ENCODE results near the gene TBC1D22A.
A peak's percentile ranks its signal among the peaks of the same experiment; 100 is the strongest.

Gene TBC1D22A

DNA sequence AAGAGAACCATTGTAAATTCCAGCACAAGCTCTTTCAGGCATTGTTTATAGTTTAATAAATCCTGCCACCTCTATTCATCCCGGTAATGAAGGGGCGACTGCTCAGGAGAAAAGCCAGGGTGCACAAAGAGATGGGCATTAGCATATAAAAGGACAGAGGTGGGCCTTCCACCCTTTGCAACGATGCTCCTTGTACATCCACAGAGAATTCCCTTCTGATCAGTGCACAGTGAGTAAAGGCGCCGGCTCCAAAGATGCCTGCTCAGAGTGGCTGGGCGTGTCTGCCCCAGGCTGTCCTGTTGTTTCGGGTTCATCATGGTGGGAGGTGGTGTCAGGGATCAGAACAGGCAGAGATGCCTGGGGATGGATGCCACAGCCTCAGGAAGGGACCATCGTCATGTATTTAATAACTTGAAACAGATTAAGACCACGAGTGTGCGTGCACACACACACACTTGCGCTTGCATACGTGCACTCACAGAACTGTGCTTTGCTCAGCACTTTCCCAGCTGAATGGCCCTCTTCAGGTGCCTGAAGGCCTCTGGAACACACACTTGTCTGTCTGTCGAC is 305.0 kb downstream of the TBC1D22A start:
- H3K4me1 ChIP-seq (ENCODE audit: control insufficient read depth, low read depth, low read length), result no peaks in the 10 kb centered on the region
- no peak overlapping the region for H2BK5ac ChIP-seq (ENCODE audit: low read length)
- H4K5ac ChIP-seq (ENCODE audit: low read length), result no peak overlapping the region
- H2BK120ac ChIP-seq (ENCODE audit: low read depth, low read length), result no peak overlapping the region
- WGBS (ENCODE audit: extremely low coverage, insufficient coverage, low lambda C conversion rate), result no CpG with 5 or more reads among the region's 13 CpGs
- no peak overlapping the region for H3K4ac ChIP-seq (ENCODE audit: low read depth, low read length)
- no peak overlapping the region for H3K18ac ChIP-seq (ENCODE audit: low read length)
- H3K36me3 ChIP-seq (ENCODE audit: control insufficient read depth, insufficient read depth, low read length), result no peaks in the 10 kb centered on the region
- no peak overlapping the region for H3K9ac ChIP-seq (ENCODE audit: low read length)
- no peak overlapping the region for H2AK5ac ChIP-seq (ENCODE audit: low read length)
- no peak overlapping the region for H3K4me2 ChIP-seq (ENCODE audit: low read length)
- H3K27ac ChIP-seq (ENCODE audit: low read depth, low read length), result no peak overlapping the region
- H4K8ac ChIP-seq (ENCODE audit: low read depth, low read length), result no peak overlapping the region
- no peak overlapping the region for H2BK15ac ChIP-seq (replicated peaks; ENCODE audit: low read depth)
- no peak overlapping the region for H3K23ac ChIP-seq (ENCODE audit: low read length)
- H3K79me2 ChIP-seq (ENCODE audit: control insufficient read depth, insufficient read depth, low read length), result no peaks in the 10 kb centered on the region
- DNase-seq, result no peak
- no peaks in the 10 kb centered on the region for H3K27me3 ChIP-seq (ENCODE audit: insufficient read depth, low read length, poor library complexity)
- no peak overlapping the region for H3K4me3 ChIP-seq (ENCODE audit: low read length)
- H3K56ac ChIP-seq (ENCODE audit: low read length), result no peak overlapping the region
- H3K79me1 ChIP-seq (ENCODE audit: low read length), result no peaks in the 10 kb centered on the region

DNA sequence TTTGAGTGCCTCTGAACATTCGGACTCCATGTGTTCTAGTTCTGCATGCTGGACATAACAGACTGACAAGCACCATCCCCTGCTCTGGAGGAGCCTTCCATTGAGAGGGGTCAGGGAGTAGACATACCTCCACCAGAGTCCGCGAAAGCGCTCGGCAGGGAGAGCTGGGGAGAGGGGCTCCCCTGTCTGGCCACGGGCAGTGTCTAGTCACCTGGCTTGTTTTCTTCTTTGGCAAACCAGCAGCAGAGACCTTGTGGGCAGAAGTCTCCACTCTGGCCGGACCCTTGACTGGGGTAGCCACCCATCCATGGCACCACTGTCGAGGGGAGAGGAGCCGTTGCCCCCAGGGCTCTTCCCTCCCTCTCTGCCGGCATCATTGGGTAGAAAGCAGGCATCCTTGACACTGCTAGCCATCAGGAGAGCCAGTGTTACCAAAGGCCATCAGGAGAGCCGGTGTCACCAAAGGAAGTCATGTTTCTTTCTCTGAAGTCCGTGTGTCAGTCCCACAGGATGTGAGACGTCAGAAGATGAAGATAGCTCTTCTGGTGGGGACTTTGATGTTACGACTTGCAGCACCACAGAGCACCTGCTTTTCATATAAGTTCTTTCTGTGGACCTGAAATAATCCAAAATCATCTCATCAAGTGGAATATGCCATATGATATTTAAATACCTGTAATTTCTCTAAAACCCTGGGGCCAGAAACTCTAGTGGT is 305.6 kb downstream of the TBC1D22A start:
- WGBS (ENCODE audit: extremely low coverage, insufficient coverage, low lambda C conversion rate), result no CpG with 5 or more reads among the region's 14 CpGs

DNA sequence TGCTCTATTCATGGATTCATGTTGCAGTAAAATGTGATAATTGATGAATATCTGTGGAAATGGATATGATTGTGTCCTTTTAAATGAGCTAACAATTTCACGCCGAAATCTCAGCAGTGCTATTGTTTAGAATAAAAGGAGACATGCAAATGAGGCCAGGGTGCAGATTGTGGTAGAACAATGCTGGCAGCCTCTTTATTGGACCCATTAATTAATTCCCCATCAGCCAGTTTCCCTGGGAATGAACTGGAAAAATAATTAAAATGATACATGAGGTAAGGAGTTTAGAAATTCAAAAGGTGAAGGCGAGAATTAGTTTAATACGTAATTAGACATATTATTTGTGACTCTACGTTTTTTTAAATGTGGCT is 306.2 kb downstream of the TBC1D22A start:
- no peaks in the 10 kb centered on the region for H3K36me3 ChIP-seq (ENCODE audit: control insufficient read depth, insufficient read depth, low read length)
- no peaks in the 10 kb centered on the region for H3K27me3 ChIP-seq (ENCODE audit: insufficient read depth, low read length, poor library complexity)
- no peak overlapping the region for H2BK5ac ChIP-seq (ENCODE audit: low read length)
- H4K8ac ChIP-seq (ENCODE audit: low read depth, low read length), result no peak overlapping the region
- DNase-seq, result no peak
- no peaks in the 10 kb centered on the region for H3K79me1 ChIP-seq (ENCODE audit: low read length)
- H2AK5ac ChIP-seq (ENCODE audit: low read length), result no peak overlapping the region
- 100% methylated on average over 3 of the region's 5 CpGs for WGBS (ENCODE audit: extremely low coverage, insufficient coverage, low lambda C conversion rate)
- H2BK120ac ChIP-seq (ENCODE audit: low read depth, low read length), result no peak overlapping the region
- no peak overlapping the region for H3K4me2 ChIP-seq (ENCODE audit: low read length)
- H3K4ac ChIP-seq (ENCODE audit: low read depth, low read length), result no peak overlapping the region
- H3K79me2 ChIP-seq (ENCODE audit: control insufficient read depth, insufficient read depth, low read length), result no peaks in the 10 kb centered on the region
- no peaks in the 10 kb centered on the region for H3K4me1 ChIP-seq (ENCODE audit: control insufficient read depth, low read depth, low read length)
- H3K23ac ChIP-seq (ENCODE audit: low read length), result no peak overlapping the region
- H3K4me3 ChIP-seq (ENCODE audit: low read length), result no peak overlapping the region
- no peak overlapping the region for H2BK15ac ChIP-seq (replicated peaks; ENCODE audit: low read depth)
- no peak overlapping the region for H3K18ac ChIP-seq (ENCODE audit: low read length)
- H3K56ac ChIP-seq (ENCODE audit: low read length), result no peak overlapping the region
- H3K9ac ChIP-seq (ENCODE audit: low read length), result no peak overlapping the region
- no peak overlapping the region for H4K5ac ChIP-seq (ENCODE audit: low read length)
- H3K27ac ChIP-seq (ENCODE audit: low read depth, low read length), result no peak overlapping the region

More for the DNA sequence above, 305.6 kb downstream of the TBC1D22A start:
- Histone ChIP-seq H3K4me1 (ENCODE audit: control insufficient read depth, low read depth, low read length) (no peaks in the 10 kb centered on the region), H3K4ac (ENCODE audit: low read depth, low read length) (no peak overlapping the region), H3K23ac (ENCODE audit: low read length) (no peak overlapping the region), H3K79me2 (ENCODE audit: control insufficient read depth, insufficient read depth, low read length) (no peaks in the 10 kb centered on the region), H3K27me3 (ENCODE audit: insufficient read depth, low read length, poor library complexity) (no peaks in the 10 kb centered on the region), H4K8ac (ENCODE audit: low read depth, low read length) (no peak overlapping the region), H4K5ac (ENCODE audit: low read length) (no peak overlapping the region), H3K79me1 (ENCODE audit: low read length) (no peaks in the 10 kb centered on the region), H2AK5ac (ENCODE audit: low read length) (no peak overlapping the region), H3K4me2 (ENCODE audit: low read length) (no peak overlapping the region), H2BK5ac (ENCODE audit: low read length) (no peak overlapping the region), H3K9ac (ENCODE audit: low read length) (no peak overlapping the region), H3K18ac (ENCODE audit: low read length) (no peak overlapping the region), H3K56ac (ENCODE audit: low read length) (no peak overlapping the region), H2BK15ac (replicated peaks; ENCODE audit: low read depth) (no peak overlapping the region), H3K27ac (ENCODE audit: low read depth, low read length) (no peak overlapping the region), H2BK120ac (ENCODE audit: low read depth, low read length) (no peak overlapping the region), H3K4me3 (ENCODE audit: low read length) (no peak overlapping the region), H3K36me3 (ENCODE audit: control insufficient read depth, insufficient read depth, low read length) (no peaks in the 10 kb centered on the region)
- no peak for DNase-seq

DNA sequence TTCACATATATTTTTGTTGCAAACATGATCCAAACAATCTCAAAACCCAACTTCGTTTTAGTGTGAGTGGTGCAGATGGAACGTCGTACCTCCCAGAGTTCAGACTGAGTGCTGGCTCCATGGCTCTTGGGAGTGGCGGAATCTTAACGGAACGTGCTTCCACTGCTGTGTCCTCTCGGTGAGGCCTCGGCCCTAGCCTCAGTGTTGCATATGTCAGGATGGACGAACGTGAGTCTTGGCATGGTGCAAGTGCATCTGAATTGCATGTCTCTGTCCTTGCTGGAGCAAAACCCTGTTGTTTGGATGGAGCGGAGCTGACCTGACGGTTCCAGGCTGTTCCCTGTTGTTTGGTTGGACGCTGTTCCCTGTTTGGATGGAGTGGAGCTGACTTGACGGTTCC is 306.8 kb downstream of the TBC1D22A start:
- Histone ChIP-seq H2BK120ac (ENCODE audit: low read depth, low read length) (no peak overlapping the region), H4K5ac (ENCODE audit: low read length) (no peak overlapping the region), H3K79me2 (ENCODE audit: control insufficient read depth, insufficient read depth, low read length) (no peaks in the 10 kb centered on the region), H3K27me3 (ENCODE audit: insufficient read depth, low read length, poor library complexity) (no peaks in the 10 kb centered on the region), H3K36me3 (ENCODE audit: control insufficient read depth, insufficient read depth, low read length) (no peaks in the 10 kb centered on the region), H3K56ac (ENCODE audit: low read length) (no peak overlapping the region), H3K9ac (ENCODE audit: low read length) (no peak overlapping the region), H3K4me2 (ENCODE audit: low read length) (no peak overlapping the region), H2BK15ac (replicated peaks; ENCODE audit: low read depth) (no peak overlapping the region), H3K4me3 (ENCODE audit: low read length) (no peak overlapping the region), H3K23ac (ENCODE audit: low read length) (no peak overlapping the region), H2AK5ac (ENCODE audit: low read length) (no peak overlapping the region), H3K79me1 (ENCODE audit: low read length) (no peaks in the 10 kb centered on the region), H3K18ac (ENCODE audit: low read length) (no peak overlapping the region), H4K8ac (ENCODE audit: low read depth, low read length) (no peak overlapping the region), H3K4me1 (ENCODE audit: control insufficient read depth, low read depth, low read length) (no peaks in the 10 kb centered on the region), H2BK5ac (ENCODE audit: low read length) (no peak overlapping the region), H3K27ac (ENCODE audit: low read depth, low read length) (no peak overlapping the region), H3K4ac (ENCODE audit: low read depth, low read length) (no peak overlapping the region)
- WGBS (ENCODE audit: extremely low coverage, insufficient coverage, low lambda C conversion rate), result no CpG with 5 or more reads among the region's 14 CpGs
- no peak for DNase-seq

DNA sequence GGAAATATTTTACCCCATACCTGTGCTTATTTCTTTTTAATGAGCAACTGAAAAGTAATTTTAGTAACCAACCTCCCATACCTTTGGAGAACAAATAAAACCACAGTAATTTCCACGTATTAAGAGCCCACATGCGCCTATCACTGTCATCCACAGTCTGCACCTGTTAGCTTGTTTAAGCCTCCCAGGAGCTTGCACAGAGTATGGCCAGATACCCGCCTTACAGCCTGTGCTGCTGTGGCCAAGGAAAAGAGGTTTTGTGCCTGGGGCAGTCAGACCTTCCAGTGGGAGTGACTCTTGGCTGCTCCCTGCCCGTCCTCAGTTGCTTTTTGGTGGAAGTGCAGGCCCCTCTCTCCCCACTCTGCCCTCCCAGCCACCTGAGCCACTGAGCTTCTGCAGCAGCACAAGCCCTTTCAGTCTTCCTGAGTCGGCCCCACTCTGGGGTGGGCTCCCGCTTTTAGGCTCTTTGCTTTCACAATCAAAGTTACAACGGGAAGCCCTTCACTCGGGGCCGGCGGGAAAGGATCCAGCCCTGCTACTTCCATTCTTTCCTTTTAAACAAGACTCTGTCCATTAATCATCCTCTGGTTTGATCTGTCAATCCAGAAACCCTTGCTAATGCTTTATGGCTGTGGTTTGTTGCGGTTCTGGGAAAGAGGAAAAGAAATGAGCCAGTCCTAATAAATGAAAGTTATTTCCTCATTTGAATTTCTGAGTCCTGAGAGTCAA is 308.8 kb downstream of the TBC1D22A start:
- Histone ChIP-seq H4K5ac (ENCODE audit: low read length) (no peak overlapping the region), H3K4me2 (ENCODE audit: low read length) (no peak overlapping the region), H3K4ac (ENCODE audit: low read depth, low read length) (no peak overlapping the region), H3K27ac (ENCODE audit: low read depth, low read length) (no peak overlapping the region), H2BK120ac (ENCODE audit: low read depth, low read length) (no peak overlapping the region), H3K27me3 (ENCODE audit: insufficient read depth, low read length, poor library complexity) (no peaks in the 10 kb centered on the region), H3K9ac (ENCODE audit: low read length) (no peak overlapping the region), H2BK15ac (replicated peaks; ENCODE audit: low read depth) (no peak overlapping the region), H3K4me3 (ENCODE audit: low read length) (no peak overlapping the region), H3K4me1 (ENCODE audit: control insufficient read depth, low read depth, low read length) (no peaks in the 10 kb centered on the region), H3K79me1 (ENCODE audit: low read length) (no peaks in the 10 kb centered on the region), H3K23ac (ENCODE audit: low read length) (peak overlapping the region; percentile 29), H4K8ac (ENCODE audit: low read depth, low read length) (no peak overlapping the region), H3K18ac (ENCODE audit: low read length) (no peak overlapping the region), H2BK5ac (ENCODE audit: low read length) (no peak overlapping the region), H2AK5ac (ENCODE audit: low read length) (no peak overlapping the region), H3K79me2 (ENCODE audit: control insufficient read depth, insufficient read depth, low read length) (no peaks in the 10 kb centered on the region), H3K36me3 (ENCODE audit: control insufficient read depth, insufficient read depth, low read length) (no peaks in the 10 kb centered on the region), H3K56ac (ENCODE audit: low read length) (no peak overlapping the region)
- no peak for DNase-seq
- WGBS (ENCODE audit: extremely low coverage, insufficient coverage, low lambda C conversion rate), result no CpG with 5 or more reads among the region's 11 CpGs

Data from mesendoderm (in vitro differentiated cells).